Dermis microvascular lymphatic vessel endothelial cell (primary cell): Measurements from ENCODE around the gene ACOX3. TPM values are rescaled to one million over a fixed set of nuclear protein-coding genes. Genes with fewer than 3 reads are reported as not detected.

Source experiments
- DNase-seq, 2 donors: peaks; one replicate each; pipeline versions ENCODE4 v3.0.0 to v3.0.0-alpha.2; 2010; ENCODE audit warnings: low read depth in 2 of 2
- total RNA-seq: library from RNA; depleted of rRNA; stranded (reverse); fragments of >200 nt; gene quantifications from 2 replicates; pipeline ENCODE4 v1.2.1, GENCODE V29; 2014

Gene ACOX3
- total RNA-seq, 1 donor from 2014 or later, result 19.4 TPM

GRCh38 chr4:8468746-8469535, 28.4 kb upstream of the ACOX3 start:
- peak; percentile 18 to 59 for DNase-seq

DNA sequence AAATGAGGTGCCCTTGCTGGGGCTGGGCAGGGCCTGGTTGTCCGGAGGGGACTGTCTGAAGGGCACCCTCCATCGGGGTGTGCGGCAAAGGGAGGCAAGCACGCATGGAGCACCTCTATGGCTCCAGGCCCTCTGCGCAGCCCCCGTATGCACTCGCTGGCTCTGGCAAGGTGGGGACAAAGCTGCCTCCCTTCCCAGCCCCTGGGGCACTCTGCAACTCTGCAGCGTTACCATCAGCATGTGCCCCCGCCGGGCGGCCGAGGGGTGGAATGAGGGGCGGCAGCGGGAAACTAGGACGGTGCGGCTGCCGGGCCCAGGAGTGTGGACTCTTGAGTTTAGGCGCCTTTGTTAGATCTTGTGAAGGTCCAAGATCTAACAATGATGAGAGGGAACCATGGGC, 26.5 kb upstream of the ACOX3 start:
- DNase-seq, result no peak

DNA sequence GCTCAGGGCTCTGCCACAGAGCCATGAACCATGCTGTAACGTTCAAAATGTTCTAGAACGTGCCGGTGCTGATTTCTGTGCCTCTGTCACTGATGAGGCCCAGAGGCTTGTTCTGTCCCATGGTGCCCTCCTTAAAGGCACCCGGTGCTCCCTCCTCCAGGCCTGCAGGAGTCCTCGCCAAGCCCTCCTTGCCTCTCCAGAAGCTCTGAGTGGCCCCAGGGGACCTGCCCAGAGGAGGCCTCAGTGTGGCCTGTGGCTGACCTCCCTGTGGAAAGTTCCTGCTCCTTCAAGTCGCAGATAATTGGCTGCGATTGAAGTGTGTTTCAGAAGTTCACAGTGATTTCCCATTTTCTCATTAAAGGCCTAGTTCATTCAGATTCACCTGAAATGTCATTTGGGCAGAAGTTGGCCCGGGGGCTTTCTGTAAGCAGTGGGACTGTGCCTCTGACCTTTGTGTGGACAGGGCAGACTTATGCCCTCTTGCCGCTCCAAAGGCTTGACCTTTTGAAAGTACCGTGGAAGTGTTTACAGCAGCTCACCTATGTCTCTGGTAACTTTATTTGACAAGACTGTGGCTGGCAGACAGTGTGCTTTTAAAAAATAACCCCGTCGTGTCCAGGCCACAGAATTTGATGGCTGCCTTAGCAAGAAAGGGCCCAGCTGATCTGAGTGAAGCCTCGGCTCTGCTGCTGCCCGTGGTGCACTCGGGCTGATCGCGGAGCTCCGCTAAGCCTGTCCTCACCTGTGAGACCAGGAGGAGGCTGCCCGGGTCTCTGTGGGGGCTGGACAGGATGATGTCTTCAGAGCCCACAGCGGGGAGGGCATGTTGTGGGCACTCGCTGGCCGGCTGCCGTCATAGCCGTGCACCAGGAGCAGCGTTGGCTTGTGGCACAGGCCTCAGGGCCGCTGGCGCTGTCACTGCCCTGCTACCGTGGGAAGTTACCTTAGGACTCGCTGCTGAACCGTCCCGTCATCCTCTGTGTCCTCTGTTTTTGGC, 25.4 kb upstream of the ACOX3 start:
- DNase-seq, result no peak

DNA sequence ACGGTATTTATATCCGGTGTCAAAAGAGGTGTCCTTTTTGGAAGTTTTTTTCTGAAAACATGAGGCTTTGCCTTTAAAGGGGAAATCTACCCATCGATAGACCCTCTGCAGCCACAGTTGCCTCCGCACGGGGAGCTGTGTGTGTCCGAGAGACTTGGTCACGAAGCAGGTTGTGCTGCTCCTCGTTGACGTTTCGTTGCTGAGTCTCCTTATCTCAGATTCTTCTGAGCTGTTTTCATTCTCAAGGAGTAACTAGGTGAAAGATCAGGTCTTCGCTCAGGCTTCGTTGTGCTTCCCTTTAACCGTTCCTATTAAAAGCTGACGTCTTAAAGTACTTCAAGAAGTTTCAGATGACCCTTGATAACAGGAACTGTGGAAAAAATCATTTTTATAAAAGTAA, 23.9 kb upstream of the ACOX3 start:
- DNase-seq, result no peak

GRCh38 chr4:8463811-8464210, 23.3 kb upstream of the ACOX3 start:
- no peak for DNase-seq

- DNase-seq, result no peak
Measured at GRCh38 chr4:8461616-8462015, 21.1 kb upstream of the ACOX3 start.

DNA sequence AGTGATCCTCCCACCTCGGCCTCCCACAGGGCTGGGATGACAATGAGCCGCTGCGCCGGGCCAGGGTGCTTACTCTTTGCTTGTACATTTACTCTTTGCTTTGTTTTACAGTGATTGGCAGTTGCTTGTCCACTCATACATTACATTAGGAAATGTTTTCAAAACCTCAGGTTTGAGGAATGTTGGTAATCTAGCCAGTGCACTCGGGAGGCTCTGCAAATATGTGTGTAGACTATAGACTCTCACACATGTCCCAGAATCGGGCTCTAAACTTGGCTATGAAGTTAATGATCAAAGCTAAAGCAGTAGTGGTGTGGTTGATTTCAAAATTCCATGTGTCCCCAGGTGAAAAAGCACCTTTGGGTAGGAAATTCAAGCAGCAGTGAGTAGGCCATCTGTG, 20.6 kb upstream of the ACOX3 start:
- no peak for DNase-seq

DNA sequence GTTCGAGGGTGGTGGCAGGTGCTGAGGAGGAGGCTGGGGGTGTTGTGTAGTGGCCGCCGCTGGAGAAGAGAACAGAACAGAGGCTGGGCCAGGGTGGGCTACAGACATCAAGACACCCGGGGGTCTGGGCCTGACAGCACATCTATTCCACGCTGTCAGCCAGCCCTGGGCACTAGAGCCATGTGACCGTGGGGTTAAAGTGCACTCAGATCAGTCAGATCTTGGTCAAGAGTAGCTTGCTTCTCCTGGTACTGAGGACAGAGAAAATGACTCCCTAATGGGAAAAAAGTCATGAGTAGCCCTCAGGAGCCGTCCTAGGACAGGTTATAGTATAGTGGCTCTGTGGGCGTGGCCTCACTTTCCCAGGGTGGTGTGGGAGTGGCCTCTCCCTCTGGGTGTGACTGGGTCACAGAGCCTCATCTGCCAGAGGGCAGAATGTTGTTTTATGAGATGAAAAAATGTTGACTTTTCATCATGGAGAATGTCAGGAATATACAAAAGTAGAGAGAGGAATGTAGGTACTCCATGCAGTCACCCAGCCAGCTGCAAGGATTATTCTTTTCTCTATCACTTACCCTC, 19.4 kb upstream of the ACOX3 start:
- no peak for DNase-seq

DNA sequence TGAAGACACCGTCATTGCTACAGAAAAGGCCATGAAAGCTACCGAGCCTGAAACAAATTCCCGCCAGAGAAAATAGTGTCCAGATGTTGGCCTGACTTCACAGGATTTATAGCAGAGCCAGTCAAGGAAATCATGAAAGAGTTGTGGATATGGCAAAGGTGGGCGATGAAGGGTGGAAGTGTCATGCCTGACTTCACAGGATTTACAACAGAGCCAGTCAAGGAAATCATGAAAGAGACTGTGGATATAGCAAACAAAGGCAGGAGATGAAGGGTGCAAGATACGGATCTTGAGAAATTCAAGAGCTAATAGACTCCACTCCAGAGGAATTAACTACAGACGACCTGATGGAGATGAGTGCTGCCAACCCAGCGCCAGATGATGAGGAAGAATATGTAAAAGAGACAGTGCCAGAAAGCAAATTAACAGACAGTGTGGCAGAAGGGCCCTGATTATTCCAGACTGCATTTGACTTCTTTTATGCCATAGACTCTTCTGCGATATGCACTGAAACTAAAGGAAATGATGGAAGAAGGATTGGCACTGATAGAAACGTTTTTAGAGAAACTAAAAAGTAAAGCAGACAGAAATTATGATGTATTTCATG, 17.2 kb upstream of the ACOX3 start:
- DNase-seq, result no peak

DNA sequence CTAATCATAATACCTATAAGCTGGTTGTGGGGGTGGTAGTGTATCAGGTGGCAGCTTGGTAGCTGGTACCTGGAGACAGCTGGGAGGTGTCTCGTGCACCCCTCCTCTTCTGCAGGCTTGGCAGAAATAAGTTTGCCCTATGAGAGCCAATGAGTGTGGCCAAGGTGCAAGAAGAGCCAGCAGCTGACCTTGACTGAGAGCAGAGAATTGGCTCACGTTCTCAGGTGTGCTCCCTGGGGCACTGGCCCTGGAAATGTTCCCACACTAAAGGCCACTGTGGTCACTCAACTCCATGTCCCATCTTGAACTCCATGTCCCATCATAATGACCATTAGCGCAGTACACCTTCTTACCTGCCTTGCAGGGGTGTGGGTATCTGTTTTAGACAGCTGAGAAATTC, 13.4 kb upstream of the ACOX3 start:
- DNase-seq, result no peak

- DNase-seq, result peak; percentile 12 to 36
Measured at GRCh38 chr4:8451440-8452182, 11.1 kb upstream of the ACOX3 start.

GRCh38 chr4:8446122-8446521, 5.6 kb upstream of the ACOX3 start:
- DNase-seq, result no peak

DNA sequence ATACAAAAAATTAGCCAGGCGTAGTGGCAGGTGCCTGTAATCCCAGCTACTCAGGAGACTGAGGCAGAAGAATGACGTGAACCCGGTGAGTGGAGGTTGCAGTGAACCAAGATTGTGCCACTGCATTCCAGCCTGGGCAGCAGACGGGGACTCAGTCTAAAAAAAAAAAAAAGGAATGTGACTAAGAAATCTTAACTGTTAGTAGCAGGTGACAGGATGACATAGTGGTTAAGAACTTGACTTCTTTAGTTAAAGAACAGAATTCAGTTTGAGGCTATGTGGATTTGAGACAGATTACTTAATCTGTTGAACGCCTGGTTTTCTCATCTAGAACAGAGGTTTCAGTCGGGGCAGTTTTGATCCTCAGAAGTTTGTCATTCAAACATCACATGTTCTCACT, 3.3 kb upstream of the ACOX3 start:
- no peak for DNase-seq

DNA sequence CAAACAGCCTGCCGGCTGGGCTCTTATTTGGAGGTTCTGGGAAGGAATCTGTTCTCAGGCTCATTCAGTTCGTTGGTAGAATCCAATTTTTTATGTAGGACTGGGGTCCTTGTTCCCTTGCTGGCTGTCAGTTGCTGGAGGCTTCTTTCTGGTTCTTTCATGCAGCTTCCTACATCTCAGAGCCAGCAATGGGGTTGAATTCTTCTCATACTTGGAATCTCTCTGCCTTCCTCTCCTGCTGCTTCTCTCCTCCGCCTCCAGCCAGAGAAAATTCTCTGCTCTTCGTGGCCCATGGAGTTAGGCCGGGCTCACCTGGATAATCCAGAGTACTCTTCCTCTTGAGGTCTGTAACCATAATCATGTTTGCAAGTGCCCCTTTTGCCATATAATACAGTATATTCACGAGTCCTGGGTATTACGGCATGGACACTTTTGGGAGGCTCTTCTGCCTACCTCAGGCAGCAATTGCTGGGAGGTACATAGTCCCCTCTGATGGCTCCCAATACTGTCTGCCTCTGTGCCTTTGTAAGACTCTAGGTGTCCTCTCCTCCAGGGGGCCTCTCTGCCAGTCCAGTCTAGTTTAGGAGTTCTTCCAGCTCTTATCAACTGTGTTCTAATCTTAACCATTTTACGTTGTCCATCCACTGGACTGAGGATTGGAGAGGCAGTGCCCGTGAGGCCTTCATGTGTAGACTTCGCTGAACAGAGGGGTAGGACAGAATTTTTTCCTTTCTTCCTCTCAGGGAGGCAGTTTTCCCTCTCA, 2.3 kb upstream of the ACOX3 start:
- DNase-seq, result no peak

DNA sequence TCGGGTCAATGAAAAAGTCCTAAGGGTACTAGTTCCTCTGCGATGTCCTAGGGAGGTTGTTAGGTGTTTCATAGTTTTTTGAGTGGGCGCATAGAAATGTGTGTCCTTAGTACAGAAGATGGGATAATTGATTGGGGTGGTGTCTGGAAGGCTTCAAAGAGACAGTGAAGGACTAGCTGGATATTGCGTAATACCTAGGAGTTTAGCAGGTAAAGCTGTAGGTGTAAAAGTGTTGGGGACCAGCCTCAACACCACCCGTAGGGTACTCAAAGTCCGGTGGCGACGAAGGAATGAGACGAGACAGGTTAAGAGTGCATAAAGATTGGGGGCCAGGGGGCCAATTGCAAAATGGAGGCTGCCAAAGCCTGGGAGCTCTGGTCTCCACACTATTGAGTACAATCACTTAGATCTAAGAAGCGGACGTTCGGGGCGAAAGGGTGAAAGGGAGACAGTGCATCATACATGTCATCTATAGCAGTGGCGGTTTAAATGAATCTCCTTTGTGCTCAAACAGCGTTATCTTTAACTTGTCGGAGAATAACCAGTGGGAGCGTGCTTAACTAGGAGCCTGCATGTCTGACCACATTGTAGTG, 1.1 kb upstream of the ACOX3 start:
- DNase-seq, result no peak

DNA sequence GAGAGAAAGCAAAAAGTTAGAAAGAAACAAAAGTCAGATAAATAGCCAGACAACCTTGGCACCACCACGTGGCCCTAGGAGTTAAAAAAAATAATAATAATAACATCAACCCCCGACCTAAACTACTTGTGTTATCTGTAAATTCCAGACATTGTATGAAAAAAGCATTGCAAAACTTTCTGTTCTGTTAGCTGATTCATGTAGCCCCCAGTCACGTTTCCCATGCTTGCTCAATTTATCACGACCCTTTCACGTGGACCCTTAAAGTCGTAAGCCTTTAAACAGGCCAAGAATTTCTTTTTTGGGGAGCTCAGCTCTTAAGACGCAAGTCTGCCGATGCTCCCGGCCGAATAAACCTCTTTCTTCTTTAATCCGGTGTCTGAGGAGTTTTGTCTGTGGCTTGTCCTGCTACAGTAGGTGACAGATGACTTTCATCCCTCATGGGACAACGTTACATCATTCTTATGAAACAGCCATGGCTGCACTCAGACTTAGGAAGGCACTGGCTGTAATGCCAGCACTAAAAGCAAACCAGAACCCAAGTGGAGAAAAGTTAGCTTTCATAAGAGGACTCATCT, 520 bp downstream of the ACOX3 start:
- peak in 1 of 2 donors; percentile 28 for DNase-seq

DNA sequence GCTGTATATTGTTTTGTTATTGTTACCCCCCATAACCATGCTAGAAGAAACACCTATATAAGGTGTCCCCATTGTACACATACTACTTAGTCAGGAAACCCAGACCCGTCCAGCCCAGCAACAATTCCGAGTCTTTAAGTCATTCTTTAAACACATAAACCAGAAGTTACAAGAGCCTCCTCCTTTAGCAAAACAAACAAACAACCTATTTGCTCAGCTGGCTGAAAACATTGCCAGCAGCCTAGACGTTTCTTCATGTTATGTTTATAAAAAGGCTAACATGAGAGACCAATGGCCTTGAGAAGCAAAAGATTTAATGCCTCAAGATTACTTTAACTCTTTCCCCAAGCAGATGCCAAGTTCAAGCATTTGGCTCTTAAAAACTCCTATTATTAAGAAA, 1.4 kb downstream of the ACOX3 start:
- no peak for DNase-seq

- no peak for DNase-seq
Measured at GRCh38 chr4:8438743-8439142, 1.8 kb downstream of the ACOX3 start.

DNA sequence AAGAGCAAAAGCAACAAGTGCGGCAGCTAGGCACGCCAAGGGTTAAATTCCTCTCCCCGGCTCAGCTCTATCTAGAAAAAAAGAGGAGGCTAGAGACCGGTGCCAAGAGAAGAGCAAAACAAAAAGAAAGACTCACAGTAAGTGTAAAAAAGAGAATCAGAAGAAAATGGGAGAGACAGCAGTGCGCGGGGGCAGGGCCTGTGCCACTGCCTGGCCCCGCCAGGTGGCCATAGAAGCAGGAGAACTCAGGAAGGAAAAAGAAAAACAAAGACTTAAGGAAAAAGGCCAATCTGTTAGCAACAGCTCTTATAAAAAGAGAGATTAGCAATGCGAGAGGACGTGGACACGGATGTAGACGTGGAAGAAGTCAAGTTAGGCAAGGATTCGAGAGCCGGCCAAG, 3.2 kb downstream of the ACOX3 start:
- peak in 1 of 2 donors; percentile 11 for DNase-seq
